ENCODE results near the gene RLN3. TPM values are rescaled to one million over a fixed set of nuclear protein-coding genes. Genes with fewer than 3 reads are reported as not detected.

The RLN3 gene
- total and polyA plus RNA-seq, 2 of the 8 experiments (the other 6 are each of a cell fraction or from before 2014, with no cell fraction given), result not detected

GRCh38 chr19:14058182-14059092, 30.5 kb downstream of the RLN3 start:
- peaks cover 12% of the 10 kb centered on the region; the same call in 1 of the 2 replicates for H3K23me2 ChIP-seq (ENCODE audit: low read depth, low read length)
- H3K9ac ChIP-seq (replicated peaks in 1 of 4; ENCODE audit: extremely low read depth in 1 of 4, low read depth in 3 of 4, low read length in 3 of 4), result no peak overlapping the region
- TF ChIP-seq, protein P1, sequence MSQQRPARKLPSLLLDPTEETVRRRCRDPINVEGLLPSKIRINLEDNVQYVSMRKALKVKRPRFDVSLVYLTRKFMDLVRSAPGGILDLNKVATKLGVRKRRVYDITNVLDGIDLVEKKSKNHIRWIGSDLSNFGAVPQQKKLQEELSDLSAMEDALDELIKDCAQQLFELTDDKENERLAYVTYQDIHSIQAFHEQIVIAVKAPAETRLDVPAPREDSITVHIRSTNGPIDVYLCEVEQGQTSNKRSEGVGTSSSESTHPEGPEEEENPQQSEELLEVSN (IDR thresholded peaks at IDR 0.05), result no peak
- no peak for TF ChIP-seq TEAD4 (IDR thresholded peaks at IDR 0.05; ENCODE audit: low read depth, low read length)
- TF ChIP-seq TBP (IDR thresholded peaks at IDR 0.05; ENCODE audit: low read depth, low read length), result no peak
- TF ChIP-seq GABPA (IDR thresholded peaks at IDR 0.05; ENCODE audit: borderline replicate concordance, insufficient read depth, low read length), result no peak
- no peak for TF ChIP-seq RBBP5 (IDR thresholded peaks at IDR 0.05; ENCODE audit: borderline replicate concordance, low read depth, low read length)
- TF ChIP-seq JUN (IDR thresholded peaks at IDR 0.05; ENCODE audit: low read depth, low read length), result no peak
- H3K27me3 ChIP-seq (replicated peaks in 1 of 4; ENCODE audit: control insufficient read depth in 3 of 4, extremely low read depth in 1 of 4, insufficient read depth in 3 of 4, low read length in 3 of 4), result peaks cover 5 to 19% (median 14%) of the 10 kb centered on the region in 4 experiments
- H4K5ac ChIP-seq (ENCODE audit: insufficient read length, low read depth, low read length), result no peak overlapping the region
- H3K4me3 ChIP-seq (ENCODE audit: extremely low read depth in 1 of 4, insufficient read depth in 2 of 4, low read depth in 3 of 4, low read length in 4 of 4), result peak overlapping the region; percentile 14 to 82 (median 42); a peak in 6 of 8 replicates
- H2BK120ac ChIP-seq (replicated peaks; ENCODE audit: low read depth, low read length), result no peak overlapping the region
- 0 out of 2 replicates have a peak overlapping the region, but pooled peaks have one; percentile 81 for H2BK15ac ChIP-seq (ENCODE audit: low read length)
- no peaks in the 10 kb centered on the region for H3K79me1 ChIP-seq (ENCODE audit: low read depth, low read length)
- peak overlapping the region; percentile 67 for H3K4ac ChIP-seq (replicated peaks; ENCODE audit: insufficient read length, low read depth, low read length)
- no peak overlapping the region for H3K27ac ChIP-seq (ENCODE audit: low read depth, low read length)
- no peak overlapping the region; the same call in 1 of the 2 replicates for H3K18ac ChIP-seq (ENCODE audit: extremely low read depth, low read length)
- peak overlapping the region; percentile 93 for H4K91ac ChIP-seq (replicated peaks; ENCODE audit: insufficient read length, low read length)
- 45 to 100% methylated on average over 3 to 17 of the region's 17 CpGs for WGBS, 2 experiments (ENCODE audit: extremely low coverage in 1 of 2, insufficient coverage in 1 of 2, insufficient read length in 1 of 2, insufficient replicate concordance in 2 of 2, low coverage in 1 of 2, low lambda C conversion rate in 2 of 2, missing lambda C conversion rate in 1 of 2)
- no peaks in the 10 kb centered on the region; a peak in 1 of 4 replicates for H3K9me3 ChIP-seq (ENCODE audit: insufficient read depth in 2 of 2, low read depth in 1 of 2, low read length in 1 of 2)
- no peak overlapping the region for H2BK5ac ChIP-seq (ENCODE audit: low read depth, low read length)
- H3K79me2 ChIP-seq (ENCODE audit: control insufficient read depth in 1 of 2, insufficient read depth in 2 of 2, low read length in 2 of 2), result no peaks in the 10 kb centered on the region
- peak overlapping the region; percentile 46 for H3K56ac ChIP-seq (replicated peaks; ENCODE audit: insufficient read length, low read depth, low read length)
- CTCF ChIA-PET (ENCODE audit: partially characterized antibody), result interaction anchor here (0.5 to 7.3 kb wide), 46 partner anchors 10 to 616 kb away, joined by 3 to 103 read pairs (median 4); partner anchors contain the start of genes ASF1B, C19orf67, IL27RA and MISP3
- no peak overlapping the region for H2AFZ ChIP-seq (ENCODE audit: low read length)
- H2AK5ac ChIP-seq (ENCODE audit: low read depth, low read length), result no peak overlapping the region
- H2BK12ac ChIP-seq (ENCODE audit: low read depth, low read length), result no peak overlapping the region
- no peaks in the 10 kb centered on the region for H3K36me3 ChIP-seq (ENCODE audit: control insufficient read depth in 2 of 4, insufficient read depth in 4 of 4, low read length in 3 of 4)
- peak overlapping the region; percentile 15; the same call in 1 of the 2 replicates for H4K8ac ChIP-seq (ENCODE audit: extremely low read depth, insufficient read depth, low read length)
- H2BK20ac ChIP-seq (ENCODE audit: low read length), result no peak overlapping the region
- peaks cover 0 to 2% of the 10 kb centered on the region in 2 experiments for H4K20me1 ChIP-seq (replicated peaks in 1 of 2; ENCODE audit: control insufficient read depth in 1 of 2, insufficient read depth in 2 of 2, low read length in 2 of 2)
- no peak overlapping the region for H3K23ac ChIP-seq (ENCODE audit: insufficient read length)
- H3K4me1 ChIP-seq (replicated peaks in 1 of 4; ENCODE audit: control insufficient read depth in 3 of 4, insufficient read depth in 4 of 4, low read length in 3 of 4), result peaks cover 0 to 10% (median 3%) of the 10 kb centered on the region in 4 experiments; a peak in 4 of 7 replicates
- POLR2A ChIA-PET (ENCODE audit: partially characterized antibody), result interaction anchor here (0.9 to 1.8 kb wide), 6 partner anchors 27 to 125 kb away, joined by 3 to 5 read pairs (median 4); partner anchors contain the start of gene IL27RA
- FAIRE-seq (no peak), DNase-seq (ENCODE audit: low read depth in 1 of 2, low spot score in 2 of 2) (no peak)
- H3K14ac ChIP-seq (ENCODE audit: insufficient read length), result no peak overlapping the region
- H3K4me2 ChIP-seq (ENCODE audit: insufficient read depth in 1 of 2, low read depth in 2 of 2, low read length in 2 of 2), result peak overlapping the region; percentile 61 to 77
